ENCODE measurements around the gene KIRREL1.

Gene KIRREL1

GRCh38 chr1:158007667-158008386, 14.4 kb downstream of the KIRREL1 start:
- no peak for DNase-seq

GRCh38 chr1:158008630-158009029, 15.2 kb downstream of the KIRREL1 start:
- no peak for DNase-seq

GRCh38 chr1:158011714-158012113, 18.3 kb downstream of the KIRREL1 start:
- DNase-seq: no peak

GRCh38 chr1:158013840-158014730, 20.6 kb downstream of the KIRREL1 start:
- DNase-seq: no peak

GRCh38 chr1:158014731-158015320, 21.4 kb downstream of the KIRREL1 start:
- DNase-seq: no peak

- no peak for DNase-seq
These were observed 23.3 kb downstream of the KIRREL1 start for GRCh38 chr1:158016651-158017335.

- no peak for DNase-seq
These were observed 24.6 kb downstream of the KIRREL1 start for GRCh38 chr1:158017800-158018595.

- peak; percentile 90 for DNase-seq
These were observed 25.9 kb downstream of the KIRREL1 start for GRCh38 chr1:158019171-158019868.

- DNase-seq: no peak
These were observed 26.9 kb downstream of the KIRREL1 start for GRCh38 chr1:158020259-158020885.

- no peak for DNase-seq
These were observed 27.6 kb downstream of the KIRREL1 start for GRCh38 chr1:158020886-158021620.

GRCh38 chr1:158021721-158022120, 28.3 kb downstream of the KIRREL1 start:
- DNase-seq: no peak

- no peak for DNase-seq
These were observed 29.3 kb downstream of the KIRREL1 start for GRCh38 chr1:158022554-158023312.

GRCh38 chr1:158024737-158025136, 31.3 kb downstream of the KIRREL1 start:
- DNase-seq: no peak

- DNase-seq: no peak
These were observed 32.3 kb downstream of the KIRREL1 start for GRCh38 chr1:158025576-158026230.

GRCh38 chr1:158026651-158027050, 33.2 kb downstream of the KIRREL1 start:
- no peak for DNase-seq

- no peak for DNase-seq
These were observed 34.1 kb downstream of the KIRREL1 start for GRCh38 chr1:158027508-158027907.

GRCh38 chr1:158028969-158029368, 35.5 kb downstream of the KIRREL1 start:
- DNase-seq: no peak

GRCh38 chr1:158035014-158035413, 41.6 kb downstream of the KIRREL1 start:
- DNase-seq: no peak

Data from femur (tissue), 1 donor.